Mucosa of gallbladder (tissue), 1 donor: ENCODE data around the gene STING1. TPM values are rescaled to one million over a fixed set of nuclear protein-coding genes. Genes with fewer than 3 reads are reported as not detected.
"Not testable (repeated sequence)": the region's sequence is repeated elsewhere in the genome, so short reads cannot be mapped to it uniquely, and the experiment has no call there.

Source experiments
- DNase-seq: peaks from one replicate; pipeline ENCODE4 v3.0.0-alpha.2; 2020; ENCODE audit warnings: low spot score
- total RNA-seq: library from RNA; stranded (reverse); gene quantifications from one replicate; pipeline ENCODE4 v1.2.1, GENCODE V29; 2021
- donor health status: DM: no; HTN: no; CAD: no.

Gene STING1
- total RNA-seq: 35.3 TPM

DNA sequence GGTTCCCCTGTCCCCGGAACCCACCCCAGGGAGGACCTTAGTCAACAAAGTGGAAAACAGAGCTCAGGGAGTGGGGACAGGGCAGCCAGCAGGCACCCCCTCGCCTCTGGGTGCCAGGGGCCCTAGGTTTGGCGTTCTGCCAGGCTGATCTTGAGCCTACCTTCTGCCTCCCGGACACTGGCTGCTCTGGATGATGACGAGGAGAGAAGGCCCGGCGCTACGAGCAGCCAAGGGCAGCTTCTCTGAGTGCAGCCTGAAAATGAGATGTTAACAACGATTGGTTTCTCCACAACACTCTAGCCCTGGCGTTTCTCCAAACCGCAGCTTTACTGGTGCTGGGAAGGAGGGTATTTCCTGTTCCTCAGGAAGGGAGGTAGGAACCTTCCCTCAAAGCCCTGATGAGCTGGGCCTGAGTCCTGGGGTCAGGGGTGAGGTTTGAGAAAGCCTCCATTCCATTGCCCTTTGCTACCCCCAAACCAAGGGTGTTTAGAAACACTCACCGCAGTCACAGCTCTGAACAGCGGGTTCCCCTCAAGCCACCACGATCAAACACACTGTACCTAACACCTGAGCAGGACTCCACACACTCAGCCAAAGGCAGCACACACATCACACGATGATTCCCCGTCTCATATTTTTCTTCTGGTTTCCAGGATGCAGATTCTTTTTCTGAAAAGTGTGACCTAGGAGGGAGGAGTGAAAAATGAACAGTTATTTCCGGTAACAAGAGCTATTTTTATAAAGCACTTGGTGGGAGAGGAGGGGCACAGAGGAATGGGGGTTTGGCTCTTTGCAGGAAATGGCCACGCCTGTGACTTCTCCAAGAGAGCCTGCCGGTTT lies at the start of gene STING1:
Gene STING1, minus strand, starts transcription at position 709 of the 840 bp plus-strand sequence. CDS start 1,054 bp downstream, outside the sequence.
- DNase-seq: peak; percentile 76

DNA sequence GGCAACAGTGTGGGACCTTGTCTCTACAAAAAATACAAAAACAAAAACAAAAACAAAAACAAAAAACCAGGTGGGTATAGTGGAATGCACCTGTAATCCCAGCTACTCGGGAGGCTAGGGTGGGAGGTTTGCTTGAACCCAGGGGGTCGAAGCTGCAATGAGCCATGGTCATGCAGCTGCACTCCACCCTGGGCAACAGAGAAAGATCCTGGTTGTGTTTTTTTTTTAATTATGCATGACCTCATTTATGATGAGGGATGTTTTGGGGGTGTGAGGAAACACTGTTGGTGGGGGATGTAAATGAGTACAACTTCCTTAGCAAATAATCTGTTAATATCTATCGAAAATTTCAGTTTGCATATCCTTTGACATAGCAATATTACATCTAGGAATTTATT lies 49.2 kb upstream of the STING1 start:
- no peak for DNase-seq

DNA sequence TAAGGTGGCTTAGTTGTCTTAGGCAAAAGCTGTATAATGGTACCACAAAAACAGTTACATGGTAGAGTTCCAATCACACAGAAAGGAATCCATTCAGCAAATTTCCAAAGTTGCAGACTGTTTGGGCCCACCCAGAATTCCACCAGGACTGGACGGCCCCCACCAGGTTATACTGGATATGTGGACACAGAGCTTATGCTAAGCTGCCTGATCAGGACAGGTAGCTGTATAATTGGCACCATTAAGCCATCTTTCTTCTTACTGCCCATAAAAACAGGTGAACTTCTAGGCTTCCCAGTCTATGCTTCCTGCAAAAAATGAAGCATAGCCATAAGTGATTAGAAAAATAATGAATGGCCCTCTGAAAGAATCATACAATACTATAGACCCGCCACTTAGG lies 47.5 kb upstream of the STING1 start:
- not testable (repeated sequence) for DNase-seq

DNA sequence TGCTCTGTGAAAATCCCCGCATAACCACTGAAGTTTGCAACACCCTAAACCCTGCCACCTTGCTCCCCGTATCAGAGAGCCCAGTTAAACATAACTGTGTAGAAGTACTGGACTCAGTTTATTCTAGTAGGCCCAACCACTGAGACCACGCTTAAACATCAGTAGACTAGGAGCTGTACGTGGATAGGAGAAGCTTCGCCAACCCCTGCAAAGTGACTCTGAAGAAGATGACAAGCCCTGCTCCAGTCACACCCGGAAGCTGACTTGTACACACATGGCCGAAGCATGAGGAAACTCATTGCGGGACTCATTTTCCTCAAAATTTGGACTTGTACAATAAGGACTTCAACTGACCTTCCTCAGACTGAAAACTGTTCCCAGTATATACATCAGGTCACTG lies 46.1 kb upstream of the STING1 start:
- DNase-seq: not testable (repeated sequence)

DNA sequence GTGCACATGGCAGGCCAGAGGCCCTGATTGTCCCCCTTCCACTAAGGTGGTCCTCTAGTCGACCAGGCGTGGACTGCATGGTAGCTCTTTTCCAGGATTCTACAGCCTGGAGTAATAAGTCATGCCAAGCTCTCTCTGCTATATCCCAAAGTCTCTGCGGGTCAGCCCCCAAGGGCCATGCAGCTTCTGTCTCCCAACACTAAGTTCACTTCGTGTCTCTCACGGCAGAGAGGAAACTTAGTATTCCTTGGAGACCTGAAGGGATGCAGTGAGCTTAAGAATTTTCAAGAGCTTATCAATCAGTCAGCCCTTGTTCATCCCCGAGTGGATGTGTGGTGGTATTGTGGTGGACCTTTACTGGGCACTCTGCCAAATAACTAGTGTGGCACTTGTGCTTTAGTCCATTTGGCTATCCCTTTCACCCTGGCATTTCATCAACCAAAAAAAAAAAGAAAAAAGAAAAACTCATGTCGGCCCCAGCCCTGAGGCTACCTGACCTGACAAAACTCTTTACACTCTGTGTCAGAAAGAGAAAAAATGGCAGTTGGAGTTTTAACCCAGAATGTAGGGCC lies 45.4 kb upstream of the STING1 start:
- not testable (repeated sequence) for DNase-seq

DNA sequence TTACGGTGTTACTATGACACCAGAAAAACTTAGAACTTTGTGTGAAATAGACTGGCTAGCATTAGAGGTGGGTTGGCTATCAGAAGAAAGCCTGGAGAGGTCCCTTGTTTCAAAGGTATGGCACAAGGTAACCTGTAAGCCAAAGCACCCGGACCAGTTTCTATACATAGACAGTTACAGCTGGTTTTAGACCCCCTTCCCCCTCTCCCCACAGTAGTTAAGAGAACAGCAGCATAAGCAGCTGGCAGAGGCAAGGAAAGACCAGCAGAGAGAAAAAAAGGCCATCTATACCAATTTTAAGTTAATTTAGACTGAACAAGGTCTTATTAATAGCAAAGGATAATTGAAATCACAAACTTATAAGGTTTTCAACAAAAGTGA lies 44.5 kb upstream of the STING1 start:
- DNase-seq: not testable (repeated sequence)

DNA sequence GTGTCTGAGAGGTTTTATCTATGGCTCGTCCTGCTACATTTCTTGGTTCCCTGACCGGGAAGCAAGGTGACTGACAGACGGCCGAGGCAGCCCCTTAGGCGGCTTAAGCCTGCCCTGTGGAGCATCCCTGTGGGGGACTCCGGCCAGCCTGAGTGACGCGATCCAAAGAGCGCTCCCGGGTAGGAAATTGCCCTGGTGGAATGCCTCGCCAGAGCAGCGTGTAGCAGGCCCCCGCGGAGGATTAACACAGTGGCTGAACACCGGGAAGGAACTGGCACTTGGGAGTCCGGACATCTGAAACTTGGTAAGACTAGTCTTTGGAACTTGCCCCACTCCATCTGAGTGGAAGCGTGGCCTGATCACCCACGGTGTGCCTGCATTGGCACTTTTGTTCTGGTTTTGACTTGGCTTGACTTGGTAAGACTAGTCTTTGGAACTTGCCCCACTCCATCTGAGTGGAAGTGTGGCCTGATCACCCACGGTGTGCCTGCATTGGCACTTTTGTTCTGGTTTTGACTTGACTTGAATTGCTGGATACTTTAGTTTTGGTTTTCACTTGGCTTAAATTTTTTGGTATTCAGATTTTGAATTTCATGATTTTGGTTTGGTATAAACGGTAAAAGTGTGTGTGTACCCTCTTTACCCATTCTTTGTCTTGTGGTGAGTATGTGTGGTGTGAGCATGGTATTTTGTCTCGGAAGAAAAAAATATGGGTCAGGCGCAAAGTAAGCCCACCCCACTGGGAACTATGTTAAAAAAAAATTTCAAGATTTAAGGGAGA lies 43.9 kb upstream of the STING1 start:
- DNase-seq: not testable (repeated sequence)

DNA sequence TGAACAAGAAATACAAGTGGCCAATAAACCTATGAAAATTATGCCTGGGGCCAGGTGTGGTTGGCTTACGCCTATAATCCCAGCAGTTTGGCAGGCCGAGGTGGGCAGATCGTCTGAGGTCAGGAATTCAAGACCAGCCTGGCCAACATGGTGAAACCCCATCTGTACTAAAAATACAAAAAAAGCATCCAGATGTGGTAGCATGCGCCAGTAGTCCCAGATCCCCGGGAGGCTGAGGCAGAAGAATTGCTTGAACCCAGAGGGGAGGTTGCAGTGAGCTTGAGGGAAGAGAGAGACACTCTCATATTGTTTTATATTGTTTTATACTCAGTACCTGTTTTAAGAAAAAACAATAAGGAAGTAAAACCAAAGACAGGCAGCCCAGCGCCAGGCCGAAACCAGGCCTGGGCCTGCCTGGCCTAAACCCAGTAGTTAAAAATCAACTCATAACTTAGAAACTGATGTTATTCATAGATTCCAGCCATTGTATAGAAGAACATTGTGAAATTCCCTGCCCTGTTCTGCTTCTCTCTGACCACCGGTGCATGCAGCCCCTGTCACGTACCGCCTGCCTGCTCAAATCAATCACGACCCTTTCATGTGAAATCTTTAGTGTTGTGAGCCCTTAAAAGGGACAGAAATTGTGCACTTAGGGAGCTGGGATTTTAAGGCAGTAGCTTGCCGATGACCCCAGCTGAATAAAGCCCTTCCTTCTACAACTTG lies 43.2 kb upstream of the STING1 start:
- DNase-seq: not testable (repeated sequence)

DNA sequence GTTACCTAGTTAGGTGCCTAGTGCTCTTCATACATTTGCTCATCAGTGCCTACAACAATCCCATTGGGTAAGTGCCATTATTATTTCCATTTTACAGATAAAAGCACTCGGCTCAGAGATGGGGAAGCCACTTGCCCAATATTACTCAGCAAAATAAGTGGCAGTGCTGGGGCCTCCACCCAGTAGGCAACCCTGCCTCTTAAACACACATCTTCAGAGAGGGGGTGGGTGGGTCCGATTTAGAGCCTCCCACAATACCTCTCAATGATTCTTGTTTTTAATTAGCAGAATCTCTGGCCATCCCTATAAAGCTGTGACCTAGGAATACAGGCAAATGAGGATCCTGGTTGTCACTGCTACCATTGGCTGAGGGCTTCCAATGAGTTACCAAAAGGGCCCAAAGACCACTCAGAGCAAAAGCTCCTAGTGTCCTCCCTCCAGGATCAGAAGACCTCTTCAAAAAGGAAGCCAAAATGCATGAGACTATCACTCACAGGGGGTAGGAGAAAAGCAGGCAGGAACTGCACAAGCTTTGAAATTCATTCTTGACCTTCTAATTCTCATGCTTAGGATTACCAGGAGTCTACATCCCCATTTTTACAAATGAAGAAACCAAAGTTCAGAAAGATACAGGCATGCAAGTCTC lies 42.5 kb upstream of the STING1 start:
- no peak for DNase-seq

DNA sequence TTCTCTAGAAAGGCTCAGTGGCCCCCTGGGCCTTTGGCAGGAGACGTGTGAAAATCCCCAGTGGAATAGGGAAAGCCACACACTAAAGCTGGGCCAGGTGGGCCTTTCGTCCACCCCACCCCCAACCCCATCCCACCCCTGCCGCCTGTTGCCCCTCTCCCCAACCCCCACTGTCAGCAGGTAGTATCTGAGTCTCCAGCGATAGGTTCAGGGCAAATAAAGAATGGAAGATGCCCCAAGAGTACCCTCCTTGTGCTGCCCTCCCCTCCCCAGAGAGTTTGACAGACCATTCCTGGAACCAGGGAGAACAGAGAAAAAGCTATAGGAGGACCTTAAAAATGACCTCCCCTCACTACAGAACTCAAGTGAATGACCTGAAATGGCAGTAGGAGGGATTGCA lies 41.9 kb upstream of the STING1 start:
- DNase-seq: no peak

DNA sequence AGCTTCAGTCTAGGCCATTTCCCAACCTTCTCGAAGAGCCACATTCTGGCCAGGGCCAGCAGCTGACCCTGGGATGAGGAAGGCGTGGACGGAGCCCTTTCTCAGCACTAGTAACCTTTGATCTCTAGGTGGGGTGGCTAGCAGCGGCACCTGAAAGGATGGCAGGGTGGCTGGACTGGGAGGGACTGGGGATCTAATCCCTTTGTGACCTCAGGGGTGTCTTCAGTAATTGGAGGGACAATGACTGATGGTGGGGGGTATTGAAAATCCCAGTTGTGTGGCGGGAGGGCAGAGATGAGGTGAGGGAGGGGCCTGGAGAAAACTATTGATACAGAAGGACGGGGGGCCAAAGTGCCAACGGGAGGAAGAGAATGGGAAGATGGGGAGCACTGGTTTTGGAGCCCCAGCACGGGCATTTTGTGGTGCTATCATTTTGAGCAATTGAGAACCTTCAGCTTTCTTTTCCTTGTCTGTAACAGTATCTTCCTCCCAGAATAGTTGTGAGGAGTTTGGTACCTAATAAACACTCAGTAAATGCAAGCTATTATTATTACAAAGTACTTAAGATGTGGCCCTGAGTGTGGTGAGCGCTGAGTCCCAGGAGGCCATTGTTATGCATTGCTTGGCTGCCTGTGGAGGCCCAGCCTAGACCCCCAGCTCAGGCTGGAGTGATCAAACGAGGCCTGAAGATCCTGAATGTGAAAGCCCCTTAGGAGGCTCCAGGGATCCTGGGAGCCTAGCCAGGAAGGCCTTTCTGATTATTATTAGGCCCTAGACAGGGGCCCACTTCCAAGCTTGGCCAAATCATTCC lies 41.3 kb upstream of the STING1 start:
- DNase-seq: no peak

DNA sequence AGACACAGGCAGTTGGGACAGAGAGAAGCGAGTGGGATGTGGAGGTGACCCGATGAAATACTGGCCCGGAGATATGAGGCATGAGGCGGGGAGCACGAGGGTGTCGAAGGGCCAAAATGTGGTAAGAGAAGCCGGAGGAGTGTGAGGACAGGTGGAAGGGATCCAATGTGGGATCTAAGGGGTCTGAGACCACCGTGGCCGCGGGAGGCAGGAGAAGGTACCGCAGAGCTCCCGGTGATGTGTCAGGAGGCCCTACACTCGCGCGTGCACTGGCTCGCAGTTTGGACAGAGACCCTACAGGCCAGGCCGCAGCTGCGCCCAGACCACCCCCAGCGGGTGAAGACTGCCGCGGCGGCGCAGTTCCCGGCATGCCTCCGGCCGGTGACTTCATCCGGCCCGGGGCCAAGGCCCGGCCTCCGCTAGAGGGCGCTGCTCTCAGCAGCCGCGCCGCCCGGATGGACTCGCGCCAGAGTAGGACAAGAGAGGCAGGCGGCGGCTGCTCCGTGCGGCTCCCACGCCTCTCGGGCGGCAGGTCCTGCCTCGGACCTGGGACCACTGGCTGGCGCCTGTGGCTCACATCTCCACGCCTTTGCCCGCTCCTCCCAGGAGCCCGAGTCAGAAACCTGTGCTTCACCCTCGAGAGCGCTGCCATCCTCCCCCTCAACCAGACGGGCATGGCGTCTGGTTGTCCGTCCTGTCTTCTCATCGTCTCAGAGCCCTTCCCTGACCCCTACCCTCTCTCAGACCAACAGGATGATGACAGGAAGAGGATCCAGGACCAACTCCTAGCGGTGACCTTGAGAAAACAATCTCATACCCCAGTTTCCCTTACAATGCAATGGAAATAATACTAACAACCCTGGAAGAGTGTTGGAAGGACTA lies 35.4 kb upstream of the STING1 start:
- peak; percentile 94 for DNase-seq

DNA sequence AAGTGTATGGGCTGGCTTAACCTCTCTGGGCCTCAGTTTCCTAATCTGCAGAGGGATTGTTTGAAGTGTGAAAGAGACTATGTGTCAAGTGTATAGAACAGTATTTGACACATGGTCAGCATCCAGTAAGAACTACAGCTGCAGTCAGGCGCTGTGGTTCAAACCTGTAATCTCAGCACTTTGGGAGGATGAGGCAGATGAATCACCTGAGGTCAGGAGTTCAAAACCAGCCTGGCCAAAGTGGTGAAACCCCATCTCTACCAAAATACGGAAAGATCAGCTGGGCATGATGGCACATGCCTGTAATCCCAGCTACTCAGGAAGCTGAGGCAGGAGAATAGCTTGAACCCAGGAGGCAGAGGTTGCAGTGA lies 31.9 kb upstream of the STING1 start:
- no peak for DNase-seq

DNA sequence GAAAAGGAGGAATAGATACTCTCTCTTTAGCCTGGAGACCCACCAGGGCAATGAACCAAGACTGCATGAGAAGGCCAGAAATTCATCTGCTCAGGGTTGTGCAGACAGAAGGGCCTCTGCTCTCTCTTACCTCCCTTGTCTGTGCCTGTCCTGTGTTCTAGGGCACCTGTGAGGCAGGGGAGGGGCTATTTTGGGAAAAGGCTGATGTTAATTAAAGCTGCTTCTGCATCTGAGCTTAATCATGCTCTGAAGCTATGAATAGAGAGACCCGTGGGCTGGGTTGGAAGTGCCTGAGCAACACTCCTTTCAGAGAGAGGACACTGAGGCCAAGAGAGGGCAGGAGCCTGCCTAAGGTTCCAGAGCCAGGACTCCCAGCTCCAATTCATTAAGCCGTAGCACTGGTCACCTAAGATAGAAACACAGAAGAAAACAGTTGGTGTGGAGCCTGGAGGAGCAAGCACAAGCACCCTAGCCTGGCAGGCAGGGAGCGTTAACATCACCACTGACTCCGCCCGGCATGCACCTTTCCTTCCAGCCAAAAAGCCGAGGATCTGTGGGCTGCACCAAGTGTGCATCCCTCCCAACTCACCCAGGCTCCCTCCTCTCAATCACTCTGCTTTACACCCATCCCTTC lies 31.4 kb upstream of the STING1 start:
- DNase-seq: no peak

DNA sequence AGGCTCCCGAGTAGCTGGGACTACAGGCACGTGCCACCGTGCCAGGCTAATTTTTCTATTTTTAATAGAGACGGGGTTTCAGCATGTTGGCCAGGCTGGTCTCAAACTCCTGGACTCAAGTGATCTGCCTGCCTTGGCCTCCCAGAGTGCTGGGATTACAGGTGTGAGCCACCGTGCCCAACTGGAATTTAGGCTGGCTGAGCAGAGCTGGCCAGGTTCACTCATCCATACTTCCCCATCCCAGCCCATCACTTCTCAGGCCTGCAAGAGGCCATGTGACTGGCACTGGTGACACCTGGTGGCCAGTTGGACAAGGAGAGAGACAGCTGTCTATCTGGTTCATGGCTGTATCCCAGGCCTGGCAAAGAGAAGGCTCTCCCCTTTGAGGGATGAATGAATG lies 30.9 kb upstream of the STING1 start:
- DNase-seq: peak; percentile 86

DNA sequence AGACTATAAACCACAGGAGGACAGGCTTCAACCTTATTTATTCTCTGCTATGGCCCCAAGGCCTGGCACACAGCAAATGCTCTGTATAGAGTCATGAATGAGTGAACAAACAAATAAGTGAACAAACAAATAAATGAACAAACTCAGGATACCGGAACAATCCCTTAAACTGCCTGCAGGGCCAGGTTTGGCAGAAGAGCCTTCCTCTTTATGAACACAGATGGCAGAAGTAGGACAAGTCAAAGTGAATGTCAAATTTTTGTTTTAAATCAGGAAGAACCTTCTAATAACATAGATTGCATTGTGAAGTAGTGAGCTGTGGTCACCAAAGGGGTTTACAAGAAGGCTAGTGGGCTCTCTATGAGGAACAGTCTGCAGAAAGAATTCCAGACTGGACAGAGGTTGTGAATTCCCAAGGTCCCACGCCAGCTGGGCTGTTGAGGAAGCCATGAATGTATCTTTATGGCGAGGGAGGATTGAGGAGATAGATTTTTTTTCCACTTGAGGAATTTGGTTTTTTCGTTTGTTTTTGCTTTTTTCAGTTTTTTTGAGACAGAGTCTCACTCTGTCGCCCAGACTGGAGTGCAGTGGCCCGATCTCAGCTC lies 30.3 kb upstream of the STING1 start:
- DNase-seq: no peak

DNA sequence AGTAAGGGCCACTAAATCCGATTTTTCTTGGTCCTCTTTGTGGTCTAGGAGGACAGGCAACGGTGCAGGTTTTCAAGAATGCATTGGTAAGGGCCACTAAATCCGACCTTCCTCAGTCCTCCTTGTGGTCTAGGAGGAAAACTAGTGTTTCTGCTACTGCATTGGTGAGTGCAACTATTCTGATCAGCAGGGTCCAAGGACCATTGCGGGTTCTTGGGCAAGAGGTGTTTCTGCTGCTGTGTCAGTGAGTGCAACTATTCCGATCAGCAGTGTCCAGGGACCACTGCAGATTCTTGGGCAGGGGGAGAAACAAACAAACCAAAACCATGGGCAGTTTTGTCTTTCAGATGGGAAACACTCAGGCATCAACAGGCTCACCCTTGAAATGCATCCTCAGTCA lies 22.2 kb upstream of the STING1 start:
- DNase-seq: not testable (repeated sequence)

DNA sequence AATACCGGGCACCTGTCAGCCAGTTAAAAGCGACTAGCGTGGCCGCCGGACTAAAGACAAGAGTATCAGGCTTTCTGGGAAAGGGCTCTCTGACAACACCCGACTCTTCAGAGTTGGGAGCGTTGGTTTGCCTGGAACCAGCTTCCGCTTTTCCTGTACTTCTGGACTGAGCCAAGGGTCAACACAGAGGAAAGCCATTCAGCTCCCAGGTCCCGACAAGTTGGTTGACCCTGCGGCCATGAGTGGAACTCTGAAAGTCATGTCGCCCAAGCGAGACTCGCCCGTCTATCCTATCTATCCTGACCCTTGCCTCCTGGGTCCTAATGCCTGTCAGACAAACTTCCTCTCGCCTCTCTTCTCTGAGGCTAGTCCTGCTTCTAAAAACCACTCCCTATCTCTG lies 21.3 kb upstream of the STING1 start:
- not testable (repeated sequence) for DNase-seq
